HAP-1 (cell line): ENCODE data around the gene UGT1A9.

ENCODE experiments used
- DNase-seq, 2 experiments: peaks; one replicate each; pipeline ENCODE4 v3.0.0-alpha.2; 2016 to 2020; ENCODE audit warnings: low spot score in 2 of 2
- H3K27me3 ChIP-seq: fragments of 250-450 bp; sonication (Bioruptor Pico); 2 replicates; pipeline ENCODE4 v1.5.1; 2020; ENCODE audit warnings: low read depth, mild to moderate bottlenecking, moderate library complexity
- H3K36me3 ChIP-seq: fragments of 250-450 bp; sonication (Bioruptor Pico); replicated peaks from 2 replicates; pipeline ENCODE4 v1.5.1; 2020; ENCODE audit warnings: mild to moderate bottlenecking
- H3K4me1 ChIP-seq: fragments of 250-450 bp; sonication (Bioruptor Pico); 2 replicates; pipeline ENCODE4 v1.5.1; 2020; ENCODE audit warnings: mild to moderate bottlenecking
- H3K4me3 ChIP-seq: fragments of 250-450 bp; sonication (Bioruptor Pico); 2 replicates; pipeline ENCODE4 v1.5.1; 2020; ENCODE audit warnings: mild to moderate bottlenecking, moderate library complexity
- H3K9me3 ChIP-seq: fragments of 250-450 bp; sonication (Bioruptor Pico); 2 replicates; pipeline ENCODE4 v1.5.1; 2020; ENCODE audit warnings: mild to moderate bottlenecking, moderate library complexity
- in situ Hi-C: fragments of 300-500 bp; cut with MboI; formaldehyde crosslinking; loops from 3 replicates; pipeline ENCODE4 v1.14.3; 2020; ENCODE audit warnings: low sequenced_read_pairs, inconsistent platforms, mixed read lengths

The UGT1A9 gene

DNA sequence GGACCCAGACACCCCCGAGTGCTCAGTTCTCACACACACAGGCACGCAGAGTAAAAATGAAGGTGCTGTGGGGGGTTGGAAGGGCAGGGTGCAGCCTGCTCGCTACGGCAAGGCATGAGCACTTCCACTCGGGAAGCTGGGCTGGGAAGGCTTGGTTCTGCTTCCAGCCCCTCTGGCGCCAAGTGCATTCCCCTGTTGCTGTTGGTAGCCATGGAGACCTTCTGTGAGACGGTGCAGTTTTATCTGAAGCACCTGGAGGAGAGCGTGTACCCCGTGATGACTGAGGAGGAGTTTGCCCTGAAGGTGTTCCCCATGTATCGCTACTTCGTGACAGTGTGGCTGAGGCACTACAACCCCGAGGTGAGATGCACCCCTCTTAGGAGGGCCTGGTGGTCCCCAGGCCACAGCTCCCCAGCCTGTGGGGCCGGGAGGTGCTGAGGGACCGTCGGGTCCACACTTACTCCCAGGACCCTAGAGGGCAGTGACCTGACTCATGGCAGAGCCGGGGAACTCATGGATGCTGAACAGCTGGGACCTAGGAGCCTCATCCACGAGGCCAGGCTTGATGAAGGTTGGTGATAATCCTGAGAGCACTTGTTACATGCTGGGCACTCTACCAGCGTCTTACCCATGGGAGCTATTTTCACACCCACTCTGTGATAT lies 121.9 kb downstream of the UGT1A9 start:
- in situ Hi-C loops = no loop called here
- Histone ChIP-seq H3K36me3 (no peaks in the 10 kb centered on the region), H3K9me3 (no peaks in the 10 kb centered on the region), H3K4me1 (no peaks in the 10 kb centered on the region), H3K27me3 (no peaks in the 10 kb centered on the region), H3K4me3 (no peak overlapping the region)
- no peak for DNase-seq

DNA sequence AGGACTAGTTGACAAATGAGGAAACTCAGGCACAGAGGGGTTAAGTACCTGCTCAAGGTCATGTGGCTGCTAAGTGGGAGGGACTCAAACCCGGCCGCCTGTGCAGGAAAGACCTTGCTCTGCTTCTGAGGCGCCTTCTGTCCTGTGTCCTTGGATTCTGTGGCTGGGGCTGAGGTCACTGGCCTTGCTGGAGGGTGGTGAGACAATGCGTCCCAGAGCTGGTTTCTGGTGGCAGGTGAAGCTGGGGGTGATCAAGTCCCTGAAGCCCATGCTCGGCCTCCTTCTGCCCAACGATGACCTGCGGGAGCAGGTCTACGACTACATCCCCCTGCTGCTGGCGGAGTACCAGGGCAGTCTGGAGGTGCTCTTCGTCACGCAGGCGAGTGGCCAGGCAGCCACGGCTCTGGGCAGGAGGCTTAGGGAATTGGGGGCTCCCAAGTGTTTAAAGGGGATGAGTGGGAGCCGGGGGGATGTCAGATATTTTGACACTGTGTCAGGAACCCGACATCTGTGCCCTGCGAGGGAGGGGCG lies 122.5 kb downstream of the UGT1A9 start:
- in situ Hi-C loops = no loop called here
- Histone ChIP-seq H3K4me3 (no peak overlapping the region), H3K27me3 (no peaks in the 10 kb centered on the region), H3K4me1 (no peaks in the 10 kb centered on the region), H3K36me3 (no peaks in the 10 kb centered on the region), H3K9me3 (no peaks in the 10 kb centered on the region)
- DNase-seq = no peak

DNA sequence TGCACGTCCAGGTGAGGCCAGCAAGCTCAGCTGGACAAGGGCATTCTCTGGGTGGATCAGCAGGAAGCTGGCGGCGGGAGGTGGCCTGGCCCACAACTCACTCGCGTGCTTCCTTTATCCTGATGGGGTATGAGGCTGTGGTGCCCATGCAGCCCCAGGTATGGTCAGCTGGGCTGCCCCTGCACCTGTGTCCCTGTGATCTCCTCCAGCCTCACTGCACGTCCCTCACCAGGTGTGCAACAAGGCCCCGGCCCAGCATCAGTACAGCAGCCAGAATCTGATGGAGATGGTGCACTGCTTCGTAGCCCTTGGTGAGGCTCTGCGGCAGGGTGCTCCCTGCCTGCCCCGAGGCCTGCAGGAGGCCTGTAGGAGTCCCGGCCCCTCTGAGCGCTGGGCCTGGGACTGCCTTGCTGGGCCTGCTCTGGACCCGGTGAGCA lies 124.1 kb downstream of the UGT1A9 start:
- Histone ChIP-seq H3K4me3 (no peak overlapping the region), H3K4me1 (no peaks in the 10 kb centered on the region), H3K36me3 (no peaks in the 10 kb centered on the region), H3K9me3 (no peaks in the 10 kb centered on the region), H3K27me3 (no peaks in the 10 kb centered on the region)
- in situ Hi-C loops = no loop called here
- DNase-seq = no peak

DNA sequence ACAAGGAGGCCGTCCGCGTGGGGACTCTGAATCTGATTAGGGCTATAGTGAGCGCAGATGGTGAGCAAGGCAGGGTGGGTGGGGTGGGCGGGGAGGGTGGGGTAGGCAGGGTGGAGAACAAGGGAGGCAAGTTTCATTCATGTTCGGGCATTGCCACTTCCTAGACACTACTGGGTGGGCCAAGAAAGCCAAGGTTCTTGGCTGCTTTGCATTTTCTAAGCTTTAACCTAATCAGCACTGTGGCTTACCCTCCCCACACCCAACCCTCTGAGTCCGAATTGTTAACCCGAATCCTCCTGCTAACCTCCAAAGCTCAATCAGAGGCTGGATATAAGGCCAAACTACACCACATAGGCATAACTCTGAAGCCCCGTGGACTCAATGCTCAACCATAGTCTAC lies 124.6 kb downstream of the UGT1A9 start:
- Histone ChIP-seq H3K4me1 (no peaks in the 10 kb centered on the region), H3K9me3 (no peaks in the 10 kb centered on the region), H3K36me3 (no peaks in the 10 kb centered on the region), H3K4me3 (no peak overlapping the region), H3K27me3 (no peaks in the 10 kb centered on the region)
- DNase-seq = no peak
- in situ Hi-C loops = no loop called here

DNA sequence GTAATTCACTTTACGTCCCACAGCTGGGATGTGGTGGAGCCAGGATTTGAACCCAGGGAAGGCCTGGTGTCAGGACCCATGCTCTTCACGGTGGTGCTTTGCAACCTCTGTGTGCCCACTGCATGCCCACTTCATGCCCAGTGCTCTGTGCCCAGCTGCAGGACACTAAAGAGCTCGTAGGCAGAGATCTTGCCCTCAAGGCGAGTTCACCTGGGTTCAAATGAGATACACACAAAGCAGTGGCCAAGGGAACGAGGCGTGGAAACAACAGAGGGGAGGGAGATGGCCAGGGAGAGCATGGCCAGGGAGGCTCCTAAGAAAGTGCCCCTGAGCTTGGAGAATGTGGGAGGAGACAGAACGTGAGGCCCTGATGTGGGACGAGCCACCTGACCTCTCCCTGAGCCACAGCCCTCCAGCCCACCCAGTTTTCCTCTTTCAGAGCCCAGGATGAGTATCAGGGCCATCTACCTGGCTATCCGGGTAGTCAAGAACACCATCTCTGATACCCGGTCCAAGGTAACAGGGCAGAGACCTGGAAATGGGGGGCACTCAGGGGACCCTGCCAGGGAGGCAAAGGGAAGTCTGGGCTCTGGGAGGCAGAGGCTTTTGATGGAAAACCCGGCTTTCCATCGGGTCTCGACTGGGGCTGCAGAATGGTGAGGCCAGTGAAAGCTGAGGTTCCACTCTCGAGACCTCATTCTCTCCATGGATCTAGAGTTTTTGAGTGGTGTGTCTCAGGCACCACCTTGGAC lies 126.8 kb downstream of the UGT1A9 start:
- Histone ChIP-seq H3K9me3 (no peaks in the 10 kb centered on the region), H3K4me1 (no peaks in the 10 kb centered on the region), H3K36me3 (no peaks in the 10 kb centered on the region), H3K27me3 (no peaks in the 10 kb centered on the region), H3K4me3 (no peak overlapping the region)
- DNase-seq = no peak
- in situ Hi-C loops = no loop called here

DNA sequence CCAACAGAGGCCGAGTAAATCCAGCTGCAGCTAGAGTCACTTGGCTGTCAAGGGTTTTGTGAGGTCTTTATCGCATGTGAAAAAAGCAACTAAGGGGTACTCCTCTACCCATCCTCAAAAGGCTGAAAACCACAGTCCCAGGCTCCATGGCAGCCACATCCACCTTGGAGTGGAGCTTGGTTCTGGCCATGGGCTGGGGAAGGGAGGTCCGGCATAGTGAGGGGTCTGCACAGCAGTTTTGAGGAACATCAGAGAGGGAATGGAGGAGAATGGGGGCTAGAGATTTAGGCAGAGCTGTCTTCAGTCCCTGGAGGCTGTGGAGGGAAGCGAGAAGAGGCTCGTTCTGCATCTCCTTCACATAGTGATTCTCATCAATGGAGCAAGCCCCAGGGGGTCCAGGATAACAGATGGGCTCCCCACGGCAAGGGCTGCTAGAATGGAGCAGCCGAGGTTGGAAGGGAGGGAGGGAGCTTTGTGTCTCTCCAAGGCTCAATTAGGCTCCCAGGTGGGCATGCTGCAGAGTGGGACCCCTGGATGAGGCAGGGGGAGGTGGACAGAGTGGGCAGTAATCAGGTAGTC lies 127.5 kb downstream of the UGT1A9 start:
- no peaks in the 10 kb centered on the region for H3K27me3 ChIP-seq
- no peaks in the 10 kb centered on the region for H3K4me1 ChIP-seq
- DNase-seq = no peak
- in situ Hi-C loops = no loop called here
- no peak overlapping the region for H3K4me3 ChIP-seq
- H3K9me3 ChIP-seq = no peaks in the 10 kb centered on the region
- no peaks in the 10 kb centered on the region for H3K36me3 ChIP-seq

DNA sequence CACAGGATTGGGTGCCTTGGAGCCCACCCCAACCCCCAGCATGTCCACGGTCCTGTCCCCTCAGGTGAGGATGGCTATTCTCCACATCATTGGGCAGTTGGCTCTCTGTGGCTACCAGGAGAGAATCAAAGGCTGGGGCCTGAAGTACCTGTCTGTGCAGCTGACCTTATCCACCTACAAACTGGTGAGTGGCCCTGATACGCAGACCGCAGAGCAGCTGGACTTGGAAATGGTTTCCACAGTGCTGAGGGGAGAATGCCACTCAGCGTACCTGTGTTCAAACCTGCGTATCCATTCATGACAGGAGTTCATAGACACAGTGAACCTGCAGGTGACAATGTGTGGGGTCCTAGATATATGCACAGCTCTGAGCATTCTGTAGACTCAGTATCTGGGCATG lies 128.0 kb downstream of the UGT1A9 start:
- Histone ChIP-seq H3K4me1 (no peaks in the 10 kb centered on the region), H3K27me3 (no peaks in the 10 kb centered on the region), H3K9me3 (no peaks in the 10 kb centered on the region), H3K36me3 (no peaks in the 10 kb centered on the region), H3K4me3 (no peak overlapping the region)
- in situ Hi-C loops = no loop called here
- DNase-seq = no peak

DNA sequence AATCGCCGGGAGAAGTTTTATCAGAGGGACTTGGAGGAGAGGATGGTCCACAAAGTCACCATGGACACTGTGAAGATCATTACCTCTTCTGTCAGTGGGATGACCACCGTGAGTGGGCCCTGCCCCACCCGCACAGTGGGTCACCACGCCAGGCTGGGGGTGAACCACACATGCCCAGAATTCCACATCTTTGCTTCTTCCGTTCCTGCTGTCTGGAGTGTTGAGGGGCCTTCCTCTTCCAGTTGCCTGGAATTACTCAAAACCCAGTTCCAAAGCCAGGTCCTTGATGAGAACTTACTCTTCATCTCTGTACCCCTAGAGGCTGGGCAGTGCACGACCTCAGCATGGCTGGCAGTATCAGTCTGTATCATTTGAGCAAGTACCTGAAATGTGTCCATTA lies 128.5 kb downstream of the UGT1A9 start:
- Histone ChIP-seq H3K36me3 (no peaks in the 10 kb centered on the region), H3K27me3 (no peaks in the 10 kb centered on the region), H3K4me1 (no peaks in the 10 kb centered on the region), H3K9me3 (no peaks in the 10 kb centered on the region), H3K4me3 (no peak overlapping the region)
- in situ Hi-C loops = no loop called here
- no peak for DNase-seq

DNA sequence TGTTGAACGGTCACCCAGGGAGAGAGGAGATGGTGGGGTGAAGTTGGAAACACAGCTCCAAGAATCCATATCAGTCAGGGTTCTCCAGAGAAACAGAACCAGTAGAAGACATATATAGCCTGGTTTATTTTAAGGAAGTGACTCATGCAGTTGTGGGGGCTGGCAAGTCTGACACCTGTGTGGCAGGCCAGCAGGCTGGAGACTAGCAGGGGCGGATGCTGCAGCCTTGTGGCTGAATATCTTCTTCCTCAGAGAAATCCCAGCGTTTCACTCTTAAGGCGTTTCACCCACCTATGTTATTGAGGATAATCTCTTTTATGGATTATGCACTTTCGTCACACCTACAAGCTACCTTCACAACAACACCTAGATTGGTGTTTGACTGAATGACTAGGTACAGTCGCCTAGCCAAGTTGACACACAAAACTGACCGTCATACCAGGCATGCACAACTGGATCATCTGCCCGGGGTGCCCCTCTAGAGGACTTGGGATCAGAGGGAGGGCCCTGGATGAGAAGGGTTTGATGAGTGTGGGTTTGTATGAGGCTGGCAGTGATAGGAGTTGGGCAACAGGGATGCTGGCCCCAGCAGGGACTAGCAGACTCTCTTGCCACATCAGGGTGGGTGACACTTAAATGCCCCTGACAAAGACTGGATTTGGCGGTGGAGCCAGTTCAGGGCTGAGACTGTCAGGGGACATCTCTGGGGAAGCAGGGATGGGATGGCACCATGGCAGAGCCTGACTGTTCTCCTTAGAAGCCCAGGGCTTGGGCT lies 129.8 kb downstream of the UGT1A9 start:
- Histone ChIP-seq H3K4me3 (no peak overlapping the region), H3K36me3 (no peaks in the 10 kb centered on the region), H3K27me3 (no peaks in the 10 kb centered on the region), H3K9me3 (no peaks in the 10 kb centered on the region), H3K4me1 (no peaks in the 10 kb centered on the region)
- no peak for DNase-seq
- in situ Hi-C loops = no loop called here

DNA sequence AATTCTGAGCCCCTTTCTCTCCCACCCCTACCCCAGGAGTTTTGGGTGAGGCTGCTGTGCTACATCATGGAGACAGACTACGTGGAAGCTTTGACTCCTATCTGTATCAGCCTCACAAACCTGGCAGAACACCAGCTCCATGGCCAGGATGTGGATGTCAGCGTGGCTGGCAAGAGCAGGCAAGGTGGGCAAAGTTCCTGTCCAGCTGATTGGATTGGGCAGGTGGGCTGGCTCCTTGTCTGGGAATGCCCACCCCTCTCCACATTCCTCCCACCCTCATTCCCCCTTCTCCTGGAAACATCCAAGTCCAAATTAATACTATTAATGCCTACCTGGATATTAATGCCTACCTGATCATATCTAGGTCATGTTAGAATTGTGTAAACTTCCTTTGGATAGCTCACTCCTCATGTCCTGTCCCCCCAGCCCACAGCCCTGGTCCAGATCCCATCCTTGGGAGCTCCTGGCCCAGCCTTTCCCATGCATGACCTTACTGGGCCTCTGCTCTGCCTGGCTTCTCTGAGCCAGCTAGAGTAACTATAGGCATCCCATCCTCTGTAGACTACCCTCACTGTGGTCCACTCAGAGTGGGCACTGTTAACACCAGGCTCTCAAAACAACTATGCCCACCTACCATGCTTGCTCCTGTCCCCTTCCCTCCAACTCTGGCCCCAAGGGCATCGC lies 130.6 kb downstream of the UGT1A9 start:
- H3K27me3 ChIP-seq = no peaks in the 10 kb centered on the region
- in situ Hi-C loops = no loop called here
- no peak for DNase-seq
- H3K4me3 ChIP-seq = no peak overlapping the region
- H3K4me1 ChIP-seq = no peaks in the 10 kb centered on the region
- H3K36me3 ChIP-seq = no peaks in the 10 kb centered on the region
- H3K9me3 ChIP-seq = no peaks in the 10 kb centered on the region

DNA sequence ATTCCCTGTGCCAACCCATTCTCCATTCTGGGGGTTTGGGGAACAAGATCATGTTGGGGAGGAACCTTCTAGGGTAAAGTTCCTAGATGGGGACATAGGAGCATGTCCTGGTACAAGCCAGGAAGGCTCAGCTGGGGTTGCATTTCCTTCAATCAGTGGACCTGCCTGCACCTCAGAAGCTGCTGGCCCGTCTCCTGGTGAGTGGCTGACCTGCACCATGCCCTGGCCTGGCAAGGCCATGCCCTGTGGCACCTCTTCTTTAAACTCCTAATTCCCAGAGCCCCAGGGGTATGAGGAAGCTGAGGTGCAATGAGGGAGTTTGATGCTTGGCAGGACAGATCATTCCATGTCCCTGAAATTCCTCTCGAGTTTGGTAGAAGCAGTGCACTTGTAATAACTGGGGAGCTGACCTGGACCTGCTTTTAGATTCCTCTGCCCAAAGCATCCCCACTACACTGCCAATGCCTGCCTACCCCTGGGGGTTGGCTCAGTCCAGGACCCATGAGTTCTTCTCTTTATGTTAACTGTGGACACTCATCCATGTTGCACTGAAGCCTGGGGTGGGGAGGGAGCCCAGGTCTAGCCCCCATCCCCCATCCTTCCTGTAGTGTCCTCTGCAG lies 131.7 kb downstream of the UGT1A9 start:
- in situ Hi-C loops = no loop called here
- Histone ChIP-seq H3K4me1 (no peaks in the 10 kb centered on the region), H3K36me3 (no peaks in the 10 kb centered on the region), H3K27me3 (no peaks in the 10 kb centered on the region), H3K4me3 (no peak overlapping the region), H3K9me3 (no peaks in the 10 kb centered on the region)
- DNase-seq = no peak

DNA sequence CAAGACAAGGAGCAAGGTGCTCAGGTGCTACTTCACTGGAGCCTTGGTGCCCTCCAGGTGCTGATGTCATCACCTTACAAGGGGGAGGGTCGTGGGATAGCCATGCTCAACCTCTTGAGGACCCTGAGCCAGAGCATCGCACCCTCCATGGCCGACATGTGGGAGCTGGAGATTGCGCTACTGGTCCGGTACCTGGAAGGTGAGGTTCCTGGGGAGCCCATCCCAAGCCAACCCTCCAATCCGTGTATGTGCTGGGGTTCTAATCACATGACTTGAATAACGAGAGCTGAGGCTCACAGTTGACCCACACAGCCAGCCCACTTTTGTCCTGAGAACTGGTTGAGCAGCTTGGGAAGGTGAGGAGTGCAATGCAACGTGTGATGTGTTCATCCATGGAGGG lies 132.3 kb downstream of the UGT1A9 start:
- in situ Hi-C loops = no loop called here
- DNase-seq = no peak

More for the DNA sequence above, 132.3 kb downstream of the UGT1A9 start:
- no peaks in the 10 kb centered on the region for H3K9me3 ChIP-seq
- no peaks in the 10 kb centered on the region for H3K36me3 ChIP-seq
- no peak overlapping the region for H3K4me3 ChIP-seq
- H3K27me3 ChIP-seq = no peaks in the 10 kb centered on the region
- H3K4me1 ChIP-seq = no peaks in the 10 kb centered on the region
